Ishikawa (cell line): ENCODE measurements around the gene THSD7A.

ENCODE experiments used
- CEBPB ChIP-seq: IDR thresholded peaks from 2 replicates; pipeline ENCODE4 v1.6.1; 2012
- CREB1 ChIP-seq: IDR thresholded peaks from 2 replicates; pipeline ENCODE4 v1.6.1; 2012; ENCODE audit warnings: low read depth
- EGR1 ChIP-seq: IDR thresholded peaks from 2 replicates; pipeline ENCODE4 v1.6.1; 2012
- EP300 ChIP-seq: IDR thresholded peaks from 2 replicates; pipeline ENCODE4 v1.6.1; 2012; ENCODE audit warnings: borderline replicate concordance
- FOXM1 ChIP-seq: IDR thresholded peaks from 2 replicates; pipeline ENCODE4 v1.6.1; 2012; ENCODE audit warnings: low read depth, borderline replicate concordance
- MAX ChIP-seq: IDR thresholded peaks from 2 replicates; pipeline ENCODE4 v1.6.1; 2012
- NFIC ChIP-seq: IDR thresholded peaks from 2 replicates; pipeline ENCODE4 v1.6.1; 2012
- RAD21 ChIP-seq: IDR thresholded peaks from 2 replicates; pipeline ENCODE4 v1.6.1; 2012; ENCODE audit warnings: low read depth
- TAF1 ChIP-seq: IDR thresholded peaks from 2 replicates; pipeline ENCODE4 v1.6.1; 2012; ENCODE audit warnings: low read depth, mild to moderate bottlenecking
- TCF12 ChIP-seq: IDR thresholded peaks from 2 replicates; pipeline ENCODE4 v1.6.1; 2012; ENCODE audit warnings: low read depth
- TEAD4 ChIP-seq: IDR thresholded peaks from 2 replicates; pipeline ENCODE4 v1.6.1; 2012
- USF1 ChIP-seq: IDR thresholded peaks from 2 replicates; pipeline ENCODE4 v1.6.1; 2012
- YY1 ChIP-seq: IDR thresholded peaks from 2 replicates; pipeline ENCODE4 v1.6.1; 2012; ENCODE audit warnings: low read depth
- ZBTB7A ChIP-seq: IDR thresholded peaks from 2 replicates; pipeline ENCODE4 v1.6.1; 2012; ENCODE audit warnings: low read depth
- TF ChIP-seq, protein P1 (sequence below): IDR thresholded peaks from 2 replicates; pipeline ENCODE4 v1.6.1; 2012; ENCODE audit warnings: low read depth, mild to moderate bottlenecking

THSD7A gene

GRCh38 chr7:11620406-11621253 lies 211.4 kb downstream of the THSD7A start:
- TF ChIP-seq CEBPB (no peak), NFIC (no peak), ZBTB7A (no peak), TAF1 (no peak), YY1 (no peak), FOXM1 (no peak), EP300 (no peak), TEAD4 (no peak), CREB1 (no peak), EGR1 (no peak), RAD21 (no peak), TCF12 (no peak), USF1 (no peak), MAX (no peak)
- TF ChIP-seq, protein P1, sequence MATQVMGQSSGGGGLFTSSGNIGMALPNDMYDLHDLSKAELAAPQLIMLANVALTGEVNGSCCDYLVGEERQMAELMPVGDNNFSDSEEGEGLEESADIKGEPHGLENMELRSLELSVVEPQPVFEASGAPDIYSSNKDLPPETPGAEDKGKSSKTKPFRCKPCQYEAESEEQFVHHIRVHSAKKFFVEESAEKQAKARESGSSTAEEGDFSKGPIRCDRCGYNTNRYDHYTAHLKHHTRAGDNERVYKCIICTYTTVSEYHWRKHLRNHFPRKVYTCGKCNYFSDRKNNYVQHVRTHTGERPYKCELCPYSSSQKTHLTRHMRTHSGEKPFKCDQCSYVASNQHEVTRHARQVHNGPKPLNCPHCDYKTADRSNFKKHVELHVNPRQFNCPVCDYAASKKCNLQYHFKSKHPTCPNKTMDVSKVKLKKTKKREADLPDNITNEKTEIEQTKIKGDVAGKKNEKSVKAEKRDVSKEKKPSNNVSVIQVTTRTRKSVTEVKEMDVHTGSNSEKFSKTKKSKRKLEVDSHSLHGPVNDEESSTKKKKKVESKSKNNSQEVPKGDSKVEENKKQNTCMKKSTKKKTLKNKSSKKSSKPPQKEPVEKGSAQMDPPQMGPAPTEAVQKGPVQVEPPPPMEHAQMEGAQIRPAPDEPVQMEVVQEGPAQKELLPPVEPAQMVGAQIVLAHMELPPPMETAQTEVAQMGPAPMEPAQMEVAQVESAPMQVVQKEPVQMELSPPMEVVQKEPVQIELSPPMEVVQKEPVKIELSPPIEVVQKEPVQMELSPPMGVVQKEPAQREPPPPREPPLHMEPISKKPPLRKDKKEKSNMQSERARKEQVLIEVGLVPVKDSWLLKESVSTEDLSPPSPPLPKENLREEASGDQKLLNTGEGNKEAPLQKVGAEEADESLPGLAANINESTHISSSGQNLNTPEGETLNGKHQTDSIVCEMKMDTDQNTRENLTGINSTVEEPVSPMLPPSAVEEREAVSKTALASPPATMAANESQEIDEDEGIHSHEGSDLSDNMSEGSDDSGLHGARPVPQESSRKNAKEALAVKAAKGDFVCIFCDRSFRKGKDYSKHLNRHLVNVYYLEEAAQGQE, result no peak

- TF ChIP-seq YY1, result no peak
- no peak for TF ChIP-seq USF1
- TF ChIP-seq TCF12, result no peak
- no peak for TF ChIP-seq TEAD4
- no peak for TF ChIP-seq RAD21
- no peak for TF ChIP-seq NFIC
Observed at GRCh38 chr7:11616466-11616865, 215.5 kb downstream of the THSD7A start.

GRCh38 chr7:11615174-11615573 lies 216.8 kb downstream of the THSD7A start:
- TF ChIP-seq EP300, result no peak
- no peak for TF ChIP-seq TCF12

DNA sequence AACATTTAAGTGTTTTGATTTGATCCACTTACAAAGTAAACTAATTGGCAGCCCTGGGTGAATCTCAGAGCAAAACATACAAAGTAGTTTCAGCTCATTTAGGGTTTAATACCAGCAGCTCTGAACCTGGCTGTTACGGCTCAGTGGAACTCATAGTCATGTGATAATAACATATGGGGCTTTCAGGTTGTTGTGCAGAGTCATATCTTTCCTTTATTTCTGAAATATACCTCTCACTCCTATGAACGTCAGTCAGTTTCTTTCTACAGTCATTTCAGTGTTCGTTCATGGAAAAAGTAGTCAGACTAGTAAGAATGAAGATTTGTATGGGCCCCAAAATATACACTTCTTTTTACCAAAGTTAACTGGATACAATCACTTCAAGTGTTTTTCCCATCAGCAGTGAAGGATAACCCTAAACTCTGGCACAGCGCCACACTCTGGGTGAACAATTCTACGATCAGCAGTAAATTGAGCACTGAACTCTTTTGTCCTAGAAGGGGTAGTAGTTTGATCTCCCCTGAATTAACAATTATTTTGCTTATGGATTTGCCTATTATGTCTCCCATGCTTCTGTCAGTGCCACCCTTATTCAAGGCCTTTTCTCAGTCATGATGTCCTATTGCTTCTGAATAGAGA lies 218.6 kb downstream of the THSD7A start:
- TF ChIP-seq RAD21, result no peak
- no peak for TF ChIP-seq TCF12
- no peak for TF ChIP-seq MAX
- no peak for TF ChIP-seq YY1
- no peak for TF ChIP-seq EP300
- TF ChIP-seq, protein P1, result no peak
- no peak for TF ChIP-seq TAF1
- no peak for TF ChIP-seq NFIC
- TF ChIP-seq TEAD4, result no peak
- TF ChIP-seq ZBTB7A, result no peak
- TF ChIP-seq FOXM1, result no peak
- no peak for TF ChIP-seq USF1

GRCh38 chr7:11612737-11613136 lies 219.3 kb downstream of the THSD7A start:
- TF ChIP-seq EP300 (no peak), MAX (no peak), TEAD4 (no peak), YY1 (no peak), CREB1 (no peak), CEBPB (no peak), TCF12 (no peak), EGR1 (no peak), TAF1 (no peak), ZBTB7A (no peak), USF1 (no peak), RAD21 (no peak), FOXM1 (no peak), NFIC (no peak)
- TF ChIP-seq, protein P1, result no peak
